Pancreas (tissue), 10 donors: Measurements from ENCODE around the gene EEF2. TPM values are rescaled to one million over a fixed set of nuclear protein-coding genes. Genes with fewer than 3 reads are reported as not detected.
A peak's percentile ranks its signal among the peaks of the same experiment; 100 is the strongest.
"Not testable (repeated sequence)": the region's sequence is repeated elsewhere in the genome, so short reads cannot be mapped to it uniquely, and the experiment has no call there.

ENCODE experiments used
- ATAC-seq, 4 donors: fragments of 200-7000 bp; cut with Tn5 transposase; one replicate each; pipeline versions ENCODE4 v1.8.0 to v1.9.1; 2020; ENCODE audit warnings: mild to moderate bottlenecking in 4 of 4, moderate library complexity in 4 of 4
- DNase-seq, 6 donors: peaks; one replicate each; pipeline ENCODE4 v3.0.0-alpha.2; 2020
- FAIRE-seq: peaks from 2 replicates; lab custom pipeline; 2012; peaks lifted over from hg19 to GRCh38; lab: Jason Lieb, UNC
- H3K27ac ChIP-seq, 4 donors: fragments of 200-600 bp; sonication (generic); 1 replicate in 3 of 4; 2 replicates in 1 of 4; pipeline versions ENCODE4 v1.5.0 to v1.8.0; 2020
- H3K27me3 ChIP-seq, 4 donors: fragments of 200-600 bp; one replicate each; pipeline ENCODE4 v1.8.0; 2021
- H3K36me3 ChIP-seq, 3 donors: fragments of 200-600 bp; sonication (generic) in 1 of 3; one replicate each; pipeline versions ENCODE4 v1.5.0 to v1.8.0; 2020 to 2021
- H3K4me1 ChIP-seq, 3 donors: fragments of 200-600 bp; one replicate each; pipeline ENCODE4 v1.8.0; 2021
- H3K4me3 ChIP-seq, 4 donors: fragments of 200-600 bp; sonication (generic) in 2 of 4; one replicate each; pipeline versions ENCODE4 v1.5.0 to v1.8.0; 2020 to 2021
- H3K9me3 ChIP-seq, 4 donors: fragments of 200-600 bp; one replicate each; pipeline ENCODE4 v1.8.0; 2021
- CTCF ChIP-seq, 4 donors: fragments of 200-600 bp; sonication (generic) in 3 of 4; IDR thresholded peaks; one replicate each; pipeline versions ENCODE4 v1.5.0 to v1.8.0; 2021; ENCODE audit warnings: antibody characterized with exemption in 4 of 4
- WGBS, 2 donors: extraction: QIAGEN DNeasy Blood & Tissue Kit; methylation state at CpG; one replicate each; pipeline ENCODE4 v1.1.7; 2013; 5-methylcytosine and 5-hydroxymethylcytosine counted together
- intact Hi-C, 3 donors: fragments of 100-400 bp; cut with DNase I; formaldehyde crosslinking; loops; one replicate each; pipeline versions ENCODE4 v1.11.1 to v1.14.2; 2022
- polyA plus RNA-seq, 2 donors: library from polyadenylated mRNA; stranded (reverse); fragments of 200-250 nt; gene quantifications; one replicate each; pipeline ENCODE4 v1.2.3, GENCODE V29; 2013
- total RNA-seq, 6 donors: library from RNA; stranded (reverse); fragmentation: NEBNext Ultra II Directional in 4 of 6; extraction: Animal tissue kit (Norgen Biotek cat#: 25700) in 4 of 6; gene quantifications; one replicate each; pipeline versions ENCODE4 v1.2.1 to v1.2.4, GENCODE V29; 2021 to 2023
- donor health status: healthy with polysubstance abuse.
- donor health status: DM: no; HTN: no; CAD: no; lungs with moderate emphysema.
- donor health status: DM: no; HTN: no; CAD: no.
- donor health status: control.
- donor health status: control.
- donor health status: Bipolar disorder and iron deficiency.
- donor health status: DM: yes; HTN: yes; CAD: no.
- donor health status: DM: no; HTN: no; CAD: no.
- donor health status: DM: no; HTN: no; CAD: no.
- donor health status: DM: yes; HTN: yes; CAD: no.

The EEF2 gene
- total and polyA plus RNA-seq, 8 donors, result 545 to 4,238 (median 2,452) TPM

- ATAC-seq (peak in 1 of 4 donors; percentile 0), DNase-seq (peak in 3 of 6 donors; percentile 51 to 83 (median 66)), FAIRE-seq (no peak)
- Histone ChIP-seq H3K36me3 (no peaks in the 10 kb centered on the region), H3K9me3 (no peaks in the 10 kb centered on the region), H3K27ac (peak overlapping the region; percentile 48 to 84 (median 74)), H3K4me3 (peak overlapping the region; percentile 90 to 97 (median 94)), H3K4me1 (peaks cover 15 to 35% (median 34%) of the 10 kb centered on the region in 3 donors), H3K27me3 (no peaks in the 10 kb centered on the region)
- intact Hi-C loops, result no loop called here
- whole genome bisulfite sequencing, 2 donors, result 1% methylated on average over 36 to 55 of the region's 55 CpGs
- no peak for TF ChIP-seq CTCF (IDR thresholded peaks at IDR 0.05)
Measured at GRCh38 chr19:4007836-4008539, 22.7 kb upstream of the EEF2 start.

- H3K9me3 ChIP-seq, result no peaks in the 10 kb centered on the region
- no peak for FAIRE-seq
- H3K36me3 ChIP-seq, result no peaks in the 10 kb centered on the region
- no peak for TF ChIP-seq CTCF (IDR thresholded peaks at IDR 0.05)
- peak; percentile 84 to 91 (median 90) for ATAC-seq
- intact Hi-C loops, result no loop called here
- H3K4me3 ChIP-seq, result peak within 1 kb of the TSS; percentile 90 to 97 (median 94)
- H3K4me1 ChIP-seq, result peaks cover 9 to 30% (median 27%) of the 10 kb centered on the region in 3 donors
- DNase-seq, result peak; percentile 93 to 99 (median 97)
- H3K27ac ChIP-seq, result peak within 1 kb of the TSS; percentile 52 to 86 (median 74)
- no peaks in the 10 kb centered on the region for H3K27me3 ChIP-seq
- WGBS, 2 donors, result 0 to 1% methylated on average over 58 to 91 of the region's 91 CpGs
Measured at GRCh38 chr19:4007021-4007835, 22.0 kb upstream of the EEF2 start, which contains the start of gene PIAS4. PIAS4 (plus strand) TSS chr19:4007736; CDS start chr19:4007761, 25 bp downstream.

GRCh38 chr19:4005436-4005835 lies 20.2 kb upstream of the EEF2 start:
- ATAC-seq, H3K27me3 ChIP-seq, H3K9me3 ChIP-seq, H3K4me3 ChIP-seq, H3K36me3 ChIP-seq, H3K27ac ChIP-seq, DNase-seq, intact Hi-C loops, FAIRE-seq: not testable (repeated sequence)
- WGBS, 2 donors, result 94 to 98% methylated on average over 9 of the region's 9 CpGs
- H3K4me1 ChIP-seq, result peaks cover 4 to 17% (median 15%) of the 10 kb centered on the region in 3 donors

- ATAC-seq, H3K4me3 ChIP-seq, DNase-seq, H3K27ac ChIP-seq, FAIRE-seq, H3K36me3 ChIP-seq, H3K27me3 ChIP-seq, H3K4me1 ChIP-seq, H3K9me3 ChIP-seq, intact Hi-C loops: not testable (repeated sequence)
- 82 to 83% methylated on average over 5 of the region's 5 CpGs for WGBS, 2 donors
Measured at GRCh38 chr19:4000798-4001197, 15.5 kb upstream of the EEF2 start.

GRCh38 chr19:3998667-3999412 lies 13.6 kb upstream of the EEF2 start:
- H3K4me1 ChIP-seq, result not testable (repeated sequence)
- WGBS, 2 donors, result 82 to 83% methylated on average over 29 of the region's 29 CpGs

GRCh38 chr19:3995607-3996006 lies 10.3 kb upstream of the EEF2 start:
- ATAC-seq (no peak), FAIRE-seq (no peak), DNase-seq (no peak)
- WGBS, 2 donors, result 55 to 67% methylated on average over 6 of the region's 6 CpGs
- Histone ChIP-seq H3K36me3 (no peaks in the 10 kb centered on the region), H3K27ac (no peak overlapping the region), H3K4me1 (no peaks in the 10 kb centered on the region), H3K4me3 (no peak overlapping the region), H3K27me3 (no peaks in the 10 kb centered on the region), H3K9me3 (no peaks in the 10 kb centered on the region)
- TF ChIP-seq CTCF (IDR thresholded peaks at IDR 0.05), result no peak
- intact Hi-C loops, result no loop called here

More at GRCh38 chr19:3998667-3999412, 13.6 kb upstream of the EEF2 start:
- H3K4me3 ChIP-seq, H3K36me3 ChIP-seq, FAIRE-seq, ATAC-seq, intact Hi-C loops, DNase-seq, H3K9me3 ChIP-seq, H3K27ac ChIP-seq, H3K27me3 ChIP-seq: not testable (repeated sequence)
